GM12891 (cell line): ENCODE data around the gene XDH.

ENCODE experiments used
- PAX5 ChIP-seq: IDR thresholded peaks from 2 replicates; pipeline ENCODE4 v1.6.1; 2011; ENCODE audit warnings: low read length, moderate library complexity, mild to moderate bottlenecking; ENCODE audit not compliant: insufficient read depth, severe bottlenecking
- POLR2A ChIP-seq: IDR thresholded peaks from 2 replicates; pipeline ENCODE4 v1.6.1; 2011; ENCODE audit warnings: low read depth, low read length, control low read depth
- POLR2AphosphoS5 ChIP-seq: IDR thresholded peaks from 2 replicates; pipeline ENCODE4 v1.6.1; 2011; ENCODE audit warnings: low read depth, low read length, control low read depth
- POU2F2 ChIP-seq: IDR thresholded peaks from 2 replicates; pipeline ENCODE4 v1.6.1; 2011; ENCODE audit warnings: low read depth, mild to moderate bottlenecking, control low read depth, low read length, moderate library complexity
- TAF1 ChIP-seq: IDR thresholded peaks from 2 replicates; pipeline ENCODE4 v1.6.1; 2011; ENCODE audit warnings: low read depth, low read length, control low read depth

DNA sequence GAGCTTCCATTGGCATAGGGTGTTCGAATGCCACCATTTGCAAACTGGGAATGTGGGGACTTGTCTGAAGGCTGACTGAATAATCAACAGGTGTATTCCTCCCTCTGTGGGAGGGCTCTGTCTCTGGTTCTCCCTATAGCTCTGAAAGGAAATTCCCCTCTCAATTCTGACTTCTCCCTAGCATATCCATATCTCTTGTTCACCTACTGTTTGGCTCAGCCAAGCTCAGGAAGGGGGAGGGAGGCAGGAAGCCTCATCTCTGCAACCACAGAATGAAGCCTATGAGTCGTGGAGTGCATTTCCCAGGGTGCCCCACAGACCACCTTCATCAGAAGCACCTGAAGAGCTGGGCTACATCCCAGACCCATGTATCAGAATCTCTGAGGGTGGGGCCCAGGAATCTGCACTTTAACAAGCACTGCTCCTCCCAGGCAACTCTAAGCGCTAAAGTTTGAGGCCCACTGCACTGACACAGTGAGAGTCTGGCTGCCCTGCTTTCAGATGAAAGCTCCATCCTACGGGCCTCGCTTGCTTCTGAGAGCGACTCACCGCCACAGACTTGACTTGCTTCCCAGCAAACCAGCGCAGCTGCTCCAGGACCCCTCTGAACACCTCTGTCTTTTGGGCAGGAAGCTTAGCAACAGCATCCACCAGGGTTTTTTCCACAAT lies 32.0 kb downstream of the XDH start:
- no peak for TF ChIP-seq POLR2A
- TF ChIP-seq POLR2AphosphoS5 = no peak
- TF ChIP-seq TAF1 = no peak
- no peak for TF ChIP-seq POU2F2
- no peak for TF ChIP-seq PAX5
